ENCODE measurements around the gene OR5AP2.
"Not testable (repeated sequence)": the region's sequence is repeated elsewhere in the genome, so short reads cannot be mapped to it uniquely, and the experiment has no call there.

The OR5AP2 gene

DNA sequence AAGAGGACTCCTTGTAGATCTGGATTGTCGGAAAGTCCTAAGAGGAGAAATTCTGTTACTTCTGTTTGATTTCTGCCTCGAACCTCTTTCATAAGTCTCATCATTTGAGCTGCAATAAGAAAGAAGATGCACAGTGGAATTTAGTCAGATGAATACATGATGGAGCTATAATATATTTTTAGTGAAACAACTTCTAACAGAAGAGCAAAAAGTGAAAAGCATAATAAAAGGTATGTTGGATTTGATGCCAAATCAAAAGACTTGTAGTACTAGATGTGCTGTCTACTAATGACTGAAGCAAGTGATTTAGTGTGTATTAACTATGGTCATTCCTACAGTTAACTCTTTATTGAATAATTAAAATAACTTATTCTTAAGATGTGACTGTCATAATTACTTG lies at the start of gene OR5AP2:
Gene OR5AP2, minus strand, starts transcription at position 101 of the 400 bp plus-strand sequence. Its CDS starts 0 bp downstream, at position 101.
- DNase-seq (ENCODE audit: low read depth in 3 of 3), result no peak

DNA sequence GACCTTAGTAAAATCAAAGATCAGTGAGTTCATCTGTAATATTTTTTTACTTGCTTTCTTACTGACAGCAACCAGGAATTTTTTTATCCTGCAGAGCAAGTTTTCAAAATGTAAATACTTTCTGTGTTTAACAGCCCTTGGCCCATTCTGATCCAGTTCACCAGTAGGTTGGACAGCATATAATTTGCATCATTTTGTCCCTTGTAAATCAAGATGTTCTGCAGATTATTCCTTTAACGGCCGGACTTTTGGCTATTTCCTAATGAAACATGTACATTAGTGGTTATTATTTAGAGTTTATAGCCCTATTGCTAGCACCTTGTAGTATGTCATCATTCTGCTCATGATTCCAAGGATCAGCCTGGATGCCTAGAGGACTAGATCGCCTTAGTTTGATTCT lies 48.9 kb upstream of the OR5AP2 start:
- DNase-seq (ENCODE audit: low read depth in 3 of 3), result not testable (repeated sequence)

DNA sequence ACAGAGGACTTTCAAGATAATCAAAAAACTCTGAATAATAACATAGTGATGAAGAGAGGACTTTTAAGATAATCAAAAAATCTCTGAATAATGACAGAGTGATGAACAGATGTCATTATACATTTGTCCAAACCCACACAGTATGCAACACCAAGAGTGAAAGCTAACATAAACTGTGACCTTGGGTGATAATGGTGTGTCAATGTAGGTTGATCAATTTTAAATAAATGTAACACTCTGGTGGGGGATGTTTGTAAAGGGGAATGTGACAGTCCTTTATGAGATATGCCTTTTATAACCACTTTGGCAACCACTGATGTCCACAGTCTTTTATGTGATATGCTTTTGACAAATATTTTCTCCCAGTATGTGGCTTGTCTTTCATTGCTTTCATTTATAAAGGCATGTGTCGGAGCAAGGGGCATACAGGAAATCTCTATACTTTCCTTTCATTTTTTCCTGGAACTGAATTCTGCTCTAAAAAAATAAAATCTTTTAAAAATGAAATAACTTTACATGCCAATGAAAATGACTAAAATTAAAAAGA lies 46.4 kb upstream of the OR5AP2 start:
- DNase-seq (ENCODE audit: low read depth in 3 of 3), result no peak

DNA sequence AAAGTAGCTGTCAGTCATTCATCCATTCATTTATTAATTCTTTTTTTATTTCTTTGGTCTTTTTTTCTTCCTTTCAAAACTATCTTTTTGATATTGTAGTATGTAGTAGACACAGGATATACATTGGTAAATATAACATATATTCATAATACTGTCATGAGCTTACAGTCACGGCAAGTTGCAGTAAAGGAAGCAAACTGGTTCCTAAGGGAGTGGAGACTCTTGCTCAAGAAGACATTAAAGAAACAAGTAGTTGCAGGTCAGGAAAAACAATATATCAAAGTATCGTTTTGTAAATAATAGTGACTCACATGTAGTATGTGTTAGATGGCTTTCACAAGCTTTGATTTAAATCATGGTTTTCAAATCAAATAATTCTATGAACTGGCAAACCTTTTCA lies 28.7 kb upstream of the OR5AP2 start:
- no peak for DNase-seq (ENCODE audit: low read depth in 3 of 3)

DNA sequence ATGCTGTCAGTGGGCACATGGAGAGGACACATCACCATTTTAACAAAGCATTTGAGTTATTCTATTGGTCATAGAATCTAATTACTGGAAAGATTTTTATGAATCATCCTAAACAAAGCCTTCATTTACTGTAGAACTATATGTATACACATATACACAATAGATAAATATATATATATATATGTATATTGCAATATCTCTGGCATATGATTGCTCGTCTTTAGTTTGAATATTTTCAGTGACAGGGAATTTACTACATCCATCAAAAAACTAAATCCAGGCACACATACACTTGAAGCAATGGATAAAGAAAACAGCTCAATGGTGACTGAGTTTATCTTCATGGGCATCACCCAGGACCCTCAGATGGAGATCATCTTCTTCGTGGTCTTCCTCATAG lies 21.1 kb upstream of the OR5AP2 start, which contains the start of gene OR5AR1:
Gene OR5AR1, plus strand, starts transcription at position 301 of the 400 bp plus-strand sequence. Its CDS starts 0 bp downstream, at position 301.
- DNase-seq (ENCODE audit: low read depth in 3 of 3), result no peak

DNA sequence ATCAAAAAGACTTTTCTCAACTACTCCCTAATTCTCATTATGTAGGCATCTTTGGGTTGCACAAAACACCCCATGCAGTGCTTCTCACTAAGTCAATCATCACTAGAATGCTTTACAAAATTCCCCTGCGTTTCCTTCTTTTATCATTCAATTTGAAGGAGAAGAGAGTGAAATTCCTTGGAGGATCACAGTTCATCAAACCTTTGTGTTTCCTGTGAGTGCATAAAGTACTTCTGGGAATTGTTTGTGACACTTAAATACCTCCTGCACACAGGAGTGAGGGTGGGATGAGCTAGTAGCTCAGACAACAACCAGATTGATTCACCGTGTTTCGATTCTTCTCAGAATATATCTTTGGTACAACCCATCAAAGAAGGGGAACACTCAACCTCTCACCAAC lies 17.5 kb upstream of the OR5AP2 start:
- DNase-seq (ENCODE audit: low read depth in 3 of 3), result no peak

DNA sequence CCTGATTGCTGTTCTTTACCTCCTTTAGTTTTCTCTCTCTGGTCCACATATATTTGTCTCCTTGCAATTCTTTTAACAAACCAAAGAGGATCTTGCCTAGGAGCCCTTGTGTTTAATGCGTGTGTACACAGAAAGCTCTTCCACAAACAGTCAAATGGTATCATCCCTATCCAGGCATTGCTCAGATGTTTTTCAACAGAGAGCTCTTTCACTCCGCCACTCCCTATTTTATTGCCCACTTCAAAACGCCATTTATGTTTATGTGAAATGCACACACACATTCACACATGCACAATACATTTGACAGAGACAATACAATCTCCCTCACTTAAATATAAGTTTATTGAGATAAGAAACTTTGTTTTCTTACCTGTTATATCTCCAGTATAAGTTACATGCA lies 4.7 kb downstream of the OR5AP2 start:
- no peak for DNase-seq (ENCODE audit: low read depth in 3 of 3)

DNA sequence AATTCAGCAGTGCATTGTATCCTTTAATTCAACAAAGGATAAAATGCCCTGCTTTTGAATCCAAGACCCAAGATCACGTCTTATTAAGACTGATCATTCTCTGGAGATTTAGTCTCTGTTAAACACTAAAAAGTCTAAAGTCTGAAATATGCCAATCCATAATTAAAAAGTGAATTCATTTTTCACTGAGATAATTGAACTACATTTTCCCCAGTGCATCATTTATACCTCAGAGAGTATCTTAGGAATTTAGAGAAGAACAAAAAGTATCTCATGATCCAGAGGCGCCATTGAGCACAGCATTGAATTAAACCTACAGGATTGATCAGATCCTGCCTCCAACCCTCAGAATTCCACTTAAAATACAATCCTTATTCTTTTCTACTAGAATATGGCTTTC lies 5.4 kb downstream of the OR5AP2 start:
- no peak for DNase-seq (ENCODE audit: low read depth in 3 of 3)

DNA sequence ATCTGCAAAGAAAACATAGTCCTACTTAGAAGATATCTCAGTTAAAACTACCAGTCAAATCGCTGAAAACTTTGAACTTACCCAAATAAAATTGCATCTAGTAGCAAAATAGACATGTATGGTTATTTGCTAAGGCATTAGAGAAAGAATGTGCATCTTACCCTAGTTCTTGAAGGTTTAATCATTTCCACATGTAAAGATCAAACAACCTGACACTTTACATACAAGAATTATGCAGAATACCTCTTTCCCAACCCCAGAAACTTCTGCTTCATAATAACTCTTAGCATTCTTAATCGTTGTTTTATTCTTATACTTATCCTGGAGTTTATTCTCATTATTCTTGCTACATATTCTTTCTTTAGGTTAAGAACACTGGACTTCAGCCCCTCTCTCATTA lies 9.9 kb downstream of the OR5AP2 start:
- no peak for DNase-seq (ENCODE audit: low read depth in 3 of 3)

DNA sequence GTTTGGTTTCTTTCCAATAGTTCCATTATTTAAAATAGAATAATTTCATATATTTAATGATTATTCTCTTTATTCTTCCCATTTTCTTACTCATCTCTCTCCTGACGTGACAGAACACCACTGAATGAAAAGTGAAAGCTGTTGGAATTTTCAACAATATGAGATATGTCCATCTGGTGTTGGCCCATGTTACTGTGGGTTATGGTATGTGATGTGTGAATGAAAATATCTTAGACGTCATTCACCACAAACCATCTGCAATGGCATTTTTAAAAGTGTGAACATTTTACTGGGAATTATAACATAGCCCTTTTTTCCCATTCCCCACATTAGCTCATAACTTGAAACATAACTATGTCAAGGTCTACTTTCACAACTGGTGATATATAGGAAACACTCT lies 16.3 kb downstream of the OR5AP2 start:
- DNase-seq (ENCODE audit: low read depth in 3 of 3), result no peak

DNA sequence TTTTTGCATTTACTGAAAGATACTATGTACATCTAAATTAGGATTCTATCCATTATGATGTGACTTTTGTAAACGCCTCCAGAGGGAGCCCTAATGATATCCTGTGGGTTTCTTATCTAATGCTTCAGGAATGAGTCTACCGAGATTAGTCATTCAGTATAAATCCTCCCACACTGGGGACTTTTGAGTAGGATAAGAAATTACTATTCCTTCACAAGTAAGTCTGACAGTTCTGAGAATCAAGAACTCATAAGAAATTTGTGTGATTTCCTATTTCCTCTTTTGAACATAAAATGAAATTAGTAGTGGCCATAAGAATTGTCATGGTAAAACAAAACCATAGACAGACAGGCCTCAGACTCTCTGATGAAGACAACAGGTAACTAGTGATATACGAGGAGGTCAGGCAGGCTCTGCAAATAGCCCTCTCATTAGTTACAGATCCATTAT lies 17.6 kb downstream of the OR5AP2 start:
- DNase-seq (ENCODE audit: low read depth in 3 of 3), result no peak

DNA sequence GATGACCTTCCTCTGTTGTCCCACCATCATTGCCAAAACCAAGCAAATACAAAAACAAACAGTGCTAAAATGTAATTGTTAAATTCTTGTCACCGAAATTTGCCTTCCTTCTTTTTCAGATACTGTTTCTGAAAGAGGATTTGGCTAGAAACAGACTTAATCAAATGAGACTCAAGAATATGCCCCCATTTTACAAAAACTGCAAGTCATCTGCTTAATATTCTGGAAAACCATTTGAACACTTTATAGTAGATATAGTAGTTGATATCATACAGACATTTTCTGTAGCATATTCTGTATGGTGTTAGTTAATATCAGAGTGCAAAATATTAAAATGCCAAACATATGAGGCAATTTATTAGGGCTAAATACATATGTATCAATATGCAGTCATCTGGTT lies 31.1 kb downstream of the OR5AP2 start:
- no peak for DNase-seq (ENCODE audit: low read depth in 3 of 3)

DNA sequence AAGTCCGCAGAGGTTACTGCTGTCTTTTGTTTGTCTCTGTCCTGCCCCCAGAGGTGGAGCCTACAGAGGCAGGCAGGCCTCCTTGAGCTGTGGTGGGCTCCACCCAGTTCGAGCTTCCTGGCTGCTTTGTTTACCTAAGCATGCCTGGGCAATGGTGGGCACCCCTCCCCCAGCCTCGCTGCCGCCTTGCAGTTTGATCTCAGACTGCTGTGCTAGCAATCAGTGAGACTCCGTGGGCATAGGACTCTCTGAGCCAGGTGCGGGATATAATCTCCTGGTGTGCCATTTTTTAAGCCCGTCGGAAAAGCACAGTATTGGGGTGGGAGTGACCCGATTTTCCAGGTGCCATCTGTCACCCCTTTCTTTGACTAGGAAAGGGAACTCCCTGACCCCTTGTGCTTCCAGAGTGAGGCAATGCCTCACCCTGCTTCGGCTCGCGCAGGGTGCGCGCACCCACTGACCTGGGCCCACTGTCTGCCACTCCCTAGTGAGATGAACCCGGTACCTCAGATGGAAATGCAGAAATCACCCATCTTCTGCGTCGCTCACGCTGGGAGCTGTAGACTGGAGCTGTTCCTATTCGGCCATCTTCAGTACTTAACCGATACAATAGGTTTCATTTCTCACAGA lies 50.0 kb downstream of the OR5AP2 start:
- DNase-seq (ENCODE audit: low read depth in 3 of 3), result not testable (repeated sequence)

Measured in stimulated activated CD4-positive, alpha-beta T cell treated with anti-CD3 and anti-CD28 coated beads, TNF-alpha, amount 100 ng/mL, for 4 hours (primary cell).